Chondrocyte (in vitro differentiated cells): Measurements from ENCODE around the gene CACNA1F. TPM values are rescaled to one million over a fixed set of nuclear protein-coding genes. Genes with fewer than 3 reads are reported as not detected.

Experiments
- DNase-seq: peaks from one replicate; pipeline ENCODE4 v3.0.0; 2021; ENCODE audit warnings: mixed read lengths, low spot score
- H3K27ac Mint-ChIP-seq: one replicate; pipeline ENCODE4 v1.8.0; 2021; ENCODE audit warnings: mild to moderate bottlenecking, moderate library complexity, mixed read lengths; ENCODE audit not compliant: unreplicated experiment
- H3K27me3 Mint-ChIP-seq: 2 replicates; pipeline ENCODE4 v1.8.0; 2021; ENCODE audit warnings: low read depth, mixed read lengths
- H3K36me3 Mint-ChIP-seq: 2 replicates; pipeline ENCODE4 v1.8.0; 2021; ENCODE audit warnings: low read depth, mixed read lengths
- H3K4me1 Mint-ChIP-seq: 2 replicates; pipeline ENCODE4 v1.8.0; 2021; ENCODE audit warnings: low read depth, mild to moderate bottlenecking, mixed read lengths
- H3K4me3 Mint-ChIP-seq: one replicate; pipeline ENCODE4 v1.8.0; 2021; ENCODE audit warnings: mild to moderate bottlenecking, moderate library complexity, mixed read lengths; ENCODE audit not compliant: unreplicated experiment
- H3K9me3 Mint-ChIP-seq: 2 replicates; pipeline ENCODE4 v1.8.0; 2021; ENCODE audit warnings: low read depth, mixed read lengths
- CTCF ChIP-seq: fragments of 200-600 bp; sonication (generic); IDR thresholded peaks from 2 replicates; pipeline ENCODE4 v1.5.0; 2021; ENCODE audit warnings: antibody characterized with exemption, mild to moderate bottlenecking, moderate library complexity
- total RNA-seq: library from RNA; stranded (reverse); gene quantifications from 3 replicates; pipeline ENCODE4 v1.2.1, GENCODE V29; 2021

CACNA1F gene
- total RNA-seq, 1 donor from 2014 or later = not detected

DNA sequence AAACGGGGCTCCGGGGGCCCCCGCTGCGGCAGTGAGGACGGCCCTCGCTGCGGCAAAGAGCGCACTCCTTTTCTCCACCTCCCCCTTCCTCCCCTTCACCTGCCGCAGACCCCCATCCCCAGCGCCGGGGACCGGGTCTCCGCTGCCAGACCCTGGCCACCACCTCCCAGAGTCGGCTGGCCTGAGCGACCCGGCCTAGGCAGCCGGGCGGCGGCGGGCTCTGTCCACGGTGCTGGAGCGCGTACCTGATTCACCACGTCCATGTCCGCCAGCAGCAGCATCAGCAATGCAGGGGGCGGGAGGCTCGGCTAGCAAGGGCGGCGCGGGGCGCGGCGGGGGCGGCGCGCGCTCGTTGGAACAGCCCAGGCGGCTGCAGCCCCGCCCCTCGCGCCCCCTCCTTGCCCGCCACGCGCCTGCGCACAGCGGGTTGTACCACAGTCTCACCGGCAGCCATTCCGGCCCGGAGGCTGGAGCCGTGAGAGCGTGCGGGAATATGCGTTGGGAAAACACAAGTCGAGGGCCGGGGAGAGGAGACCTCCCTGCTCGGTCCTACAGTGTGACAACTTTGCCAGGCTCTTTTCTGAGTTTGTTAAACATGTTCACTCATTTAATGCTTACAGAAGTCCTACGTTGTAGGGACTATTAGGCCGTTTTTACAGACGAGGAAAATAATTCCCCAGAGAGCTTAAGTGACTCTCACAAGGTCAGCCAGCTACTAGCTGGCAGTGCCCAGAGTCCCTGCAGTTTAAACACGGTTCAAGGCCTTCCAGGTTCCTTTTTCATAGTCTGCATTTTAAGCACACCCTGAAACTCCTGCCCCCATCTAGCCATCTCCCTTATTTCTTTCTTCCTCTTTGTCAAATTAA lies 33.0 kb downstream of the CACNA1F start, which contains the start of gene SYP:
Gene SYP, minus strand, starts transcription at position 288 of the 866 bp plus-strand sequence. Its CDS starts 7 bp downstream, at position 281.
- Mint-ChIP-seq H3K27me3 (no peaks in the 10 kb centered on the region), H3K27ac (no peak within 1 kb of the TSS), H3K4me1 (peaks cover 8% of the 10 kb centered on the region), H3K4me3 (peak within 1 kb of the TSS; percentile 61), H3K36me3 (no peaks in the 10 kb centered on the region), H3K9me3 (no peaks in the 10 kb centered on the region)
- no peak for TF ChIP-seq CTCF
- peak; percentile 93 for DNase-seq

DNA sequence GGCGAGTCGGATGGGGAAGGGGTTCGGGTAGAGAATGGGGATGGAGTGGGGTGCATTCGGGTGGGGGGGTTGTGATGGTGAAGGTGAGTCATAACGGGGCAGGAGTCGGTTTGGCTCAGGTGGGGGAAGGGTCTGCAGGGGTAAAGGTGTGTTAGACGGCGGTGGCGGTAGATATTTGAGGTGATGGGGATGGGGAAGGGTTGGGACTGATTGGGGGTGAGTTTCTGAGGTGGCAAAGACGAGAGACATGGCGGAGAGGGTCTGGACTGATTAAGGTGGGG lies 33.9 kb downstream of the CACNA1F start:
- peak; percentile 62 for DNase-seq
- Mint-ChIP-seq H3K9me3 (no peaks in the 10 kb centered on the region), H3K4me1 (peaks cover 8% of the 10 kb centered on the region), H3K27ac (no peak overlapping the region), H3K4me3 (no peak overlapping the region), H3K27me3 (no peaks in the 10 kb centered on the region), H3K36me3 (no peaks in the 10 kb centered on the region)
- TF ChIP-seq CTCF = no peak

DNA sequence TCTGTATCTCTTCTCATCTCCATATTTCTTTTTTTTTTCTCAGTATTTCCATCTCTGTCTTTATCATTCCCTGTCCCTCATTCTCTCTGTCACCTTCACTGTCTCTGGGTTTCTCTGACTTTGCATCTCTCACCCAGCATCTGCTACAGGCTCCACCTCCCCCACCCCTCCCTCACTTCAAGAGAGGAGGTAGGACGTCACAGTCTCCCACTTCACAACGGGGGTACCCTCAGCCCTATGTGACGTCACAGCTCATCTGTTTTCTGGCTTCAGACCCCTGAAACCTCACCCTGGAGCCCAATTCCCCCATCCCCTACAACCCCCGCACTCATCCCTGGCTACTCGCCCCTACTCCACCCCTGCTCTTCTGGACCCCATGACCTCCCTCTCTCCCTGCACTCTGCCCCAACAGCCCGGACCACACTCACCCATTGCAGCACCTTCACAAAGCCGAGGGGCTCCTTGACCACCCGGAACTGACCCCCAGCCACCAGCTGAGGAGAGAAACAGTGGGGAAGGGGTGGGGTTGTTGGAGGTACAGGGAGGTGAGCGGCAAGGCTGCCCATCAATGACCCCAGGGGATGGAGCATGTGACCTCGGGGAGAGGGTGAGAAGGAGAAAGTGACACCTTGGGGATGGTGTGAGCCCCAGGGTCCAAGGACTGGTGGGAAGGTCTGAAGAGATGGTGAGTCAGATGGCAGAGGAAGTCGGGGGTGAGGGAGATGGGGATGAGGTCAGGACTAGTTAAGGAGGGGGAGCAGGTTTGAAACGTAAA lies 34.4 kb downstream of the CACNA1F start:
- H3K9me3 Mint-ChIP-seq = no peaks in the 10 kb centered on the region
- peak; percentile 76 for DNase-seq
- H3K27ac Mint-ChIP-seq = no peak overlapping the region
- H3K36me3 Mint-ChIP-seq = no peaks in the 10 kb centered on the region
- no peak overlapping the region for H3K4me3 Mint-ChIP-seq
- H3K27me3 Mint-ChIP-seq = no peaks in the 10 kb centered on the region
- peaks cover 8% of the 10 kb centered on the region for H3K4me1 Mint-ChIP-seq
- no peak for TF ChIP-seq CTCF

GRCh38 chrX:49197543-49198087 lies 35.5 kb downstream of the CACNA1F start:
- H3K36me3 Mint-ChIP-seq = no peaks in the 10 kb centered on the region
- H3K4me1 Mint-ChIP-seq = peaks cover 8% of the 10 kb centered on the region
- no peak overlapping the region for H3K27ac Mint-ChIP-seq
- no peaks in the 10 kb centered on the region for H3K27me3 Mint-ChIP-seq
- peak; percentile 77 for DNase-seq
- H3K9me3 Mint-ChIP-seq = no peaks in the 10 kb centered on the region
- H3K4me3 Mint-ChIP-seq = no peak overlapping the region
- TF ChIP-seq CTCF = no peak

GRCh38 chrX:49193542-49193964 lies 39.6 kb downstream of the CACNA1F start:
- peaks cover 4% of the 10 kb centered on the region for H3K9me3 Mint-ChIP-seq
- no peaks in the 10 kb centered on the region for H3K27me3 Mint-ChIP-seq
- no peak overlapping the region for H3K27ac Mint-ChIP-seq
- no peak for DNase-seq
- TF ChIP-seq CTCF = no peak
- H3K4me1 Mint-ChIP-seq = peaks cover 15% of the 10 kb centered on the region
- no peaks in the 10 kb centered on the region for H3K36me3 Mint-ChIP-seq
- no peak overlapping the region for H3K4me3 Mint-ChIP-seq
